Neural cell (in vitro differentiated cells): ENCODE measurements around the gene CTXN2.

Source experiments
- EP300 ChIP-seq: fragments of 450-650 bp; conservative IDR thresholded peaks from 2 replicates; pipeline ENCODE4 v1.6.1; 2014; ENCODE audit warnings: antibody characterized with exemption, mild to moderate bottlenecking, moderate library complexity; ENCODE audit not compliant: poor library complexity, severe bottlenecking
- EZH2 ChIP-seq: fragments of 200-600, 300-800 bp; shearing (Covaris generic), sonication (generic); IDR thresholded peaks from 2 replicates; pipeline ENCODE4 v1.6.1; 2014; ENCODE audit warnings: antibody characterized with exemption, low read length, borderline replicate concordance, mild to moderate bottlenecking; ENCODE audit not compliant: insufficient read depth, poor library complexity, severe bottlenecking
- TF ChIP-seq, protein P1 (sequence below): fragments of 450-650 bp; IDR thresholded peaks from 2 replicates; pipeline ENCODE4 v1.5.1; 2014; ENCODE audit warnings: antibody characterized with exemption, mild to moderate bottlenecking, moderate library complexity; ENCODE audit not compliant: poor library complexity, severe bottlenecking

DNA sequence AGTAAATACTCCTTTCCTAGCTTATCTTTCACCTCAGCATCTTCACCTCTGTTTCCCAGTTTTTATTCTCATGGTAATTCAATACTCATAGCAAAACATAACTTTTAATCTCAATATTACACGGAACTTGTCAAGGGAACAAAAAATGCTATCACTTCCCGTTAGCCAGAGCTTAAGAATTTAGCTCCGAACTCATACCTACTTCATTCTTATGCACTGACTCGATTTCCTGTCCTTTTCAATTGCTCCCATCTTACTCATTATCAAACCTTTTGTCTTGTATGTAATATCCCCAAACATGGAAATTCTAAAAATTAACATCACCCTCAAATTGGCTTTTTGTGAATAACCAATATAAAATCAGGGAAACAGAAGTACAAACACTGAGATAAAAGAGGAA lies 41.6 kb upstream of the CTXN2 start:
- TF ChIP-seq EP300 (no peak), EZH2 (no peak)
- TF ChIP-seq, protein P1, sequence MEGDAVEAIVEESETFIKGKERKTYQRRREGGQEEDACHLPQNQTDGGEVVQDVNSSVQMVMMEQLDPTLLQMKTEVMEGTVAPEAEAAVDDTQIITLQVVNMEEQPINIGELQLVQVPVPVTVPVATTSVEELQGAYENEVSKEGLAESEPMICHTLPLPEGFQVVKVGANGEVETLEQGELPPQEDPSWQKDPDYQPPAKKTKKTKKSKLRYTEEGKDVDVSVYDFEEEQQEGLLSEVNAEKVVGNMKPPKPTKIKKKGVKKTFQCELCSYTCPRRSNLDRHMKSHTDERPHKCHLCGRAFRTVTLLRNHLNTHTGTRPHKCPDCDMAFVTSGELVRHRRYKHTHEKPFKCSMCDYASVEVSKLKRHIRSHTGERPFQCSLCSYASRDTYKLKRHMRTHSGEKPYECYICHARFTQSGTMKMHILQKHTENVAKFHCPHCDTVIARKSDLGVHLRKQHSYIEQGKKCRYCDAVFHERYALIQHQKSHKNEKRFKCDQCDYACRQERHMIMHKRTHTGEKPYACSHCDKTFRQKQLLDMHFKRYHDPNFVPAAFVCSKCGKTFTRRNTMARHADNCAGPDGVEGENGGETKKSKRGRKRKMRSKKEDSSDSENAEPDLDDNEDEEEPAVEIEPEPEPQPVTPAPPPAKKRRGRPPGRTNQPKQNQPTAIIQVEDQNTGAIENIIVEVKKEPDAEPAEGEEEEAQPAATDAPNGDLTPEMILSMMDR: no peak
